Neuron (in vitro differentiated cells): Measurements from ENCODE around the gene RBM41.
A peak's percentile ranks its signal among the peaks of the same experiment; 100 is the strongest.
"Not testable (repeated sequence)": the region's sequence is repeated elsewhere in the genome, so short reads cannot be mapped to it uniquely, and the experiment has no call there.

Experiments
- H2AFZ ChIP-seq: one replicate; pipeline ENCODE4 v1.6.1; 2013; ENCODE audit warnings: low read depth, mild to moderate bottlenecking, inconsistent platforms, low read length, moderate library complexity
- H3K27me3 ChIP-seq: one replicate; pipeline ENCODE4 v1.6.1; 2013; ENCODE audit warnings: low read length; ENCODE audit not compliant: insufficient read depth
- H3K36me3 ChIP-seq: one replicate; pipeline ENCODE4 v1.6.1; 2013; ENCODE audit warnings: low read length; ENCODE audit not compliant: insufficient read depth
- H3K4me1 ChIP-seq: one replicate; pipeline ENCODE4 v1.6.1; 2013; ENCODE audit warnings: low read length; ENCODE audit not compliant: insufficient read depth
- H3K4me3 ChIP-seq: 2 replicates; pipeline ENCODE4 v1.5.1; 2013; ENCODE audit warnings: mild to moderate bottlenecking, low read length, moderate library complexity
- H3K9me3 ChIP-seq: one replicate; pipeline ENCODE4 v1.6.1; 2013; ENCODE audit warnings: low read length

Gene RBM41

GRCh38 chrX:107118322-107119147, at the start of gene RBM41:
Gene RBM41 (minus strand): TSS chrX:107118822. CDS start chrX:107118773, 49 bp downstream.
- H2AFZ ChIP-seq = peak within 1 kb of the TSS; percentile 50
- peak within 1 kb of the TSS; percentile 58 for H3K4me3 ChIP-seq
- H3K9me3 ChIP-seq = no peaks in the 10 kb centered on the region
- peaks cover 26% of the 10 kb centered on the region for H3K36me3 ChIP-seq
- H3K27me3 ChIP-seq = peaks cover 2% of the 10 kb centered on the region
- H3K4me1 ChIP-seq = no peaks in the 10 kb centered on the region

GRCh38 chrX:107168257-107168656, 49.6 kb upstream of the RBM41 start:
- Histone ChIP-seq H3K4me1 (no peaks in the 10 kb centered on the region), H3K27me3 (no peaks in the 10 kb centered on the region), H3K36me3 (no peaks in the 10 kb centered on the region), H3K9me3 (no peaks in the 10 kb centered on the region), H3K4me3 (no peak overlapping the region), H2AFZ (no peak overlapping the region)

- Histone ChIP-seq H3K4me1 (no peaks in the 10 kb centered on the region), H3K9me3 (no peaks in the 10 kb centered on the region), H3K36me3 (no peaks in the 10 kb centered on the region), H3K4me3 (no peak overlapping the region), H2AFZ (no peak overlapping the region), H3K27me3 (no peaks in the 10 kb centered on the region)
These were observed 48.7 kb upstream of the RBM41 start for GRCh38 chrX:107167163-107167921.

GRCh38 chrX:107157618-107158017, 39.0 kb upstream of the RBM41 start:
- H3K36me3 ChIP-seq, H3K27me3 ChIP-seq, H2AFZ ChIP-seq, H3K4me1 ChIP-seq, H3K4me3 ChIP-seq, H3K9me3 ChIP-seq: not testable (repeated sequence)

- H3K4me3 ChIP-seq, H3K9me3 ChIP-seq, H3K4me1 ChIP-seq, H3K27me3 ChIP-seq, H2AFZ ChIP-seq, H3K36me3 ChIP-seq: not testable (repeated sequence)
These were observed 37.2 kb upstream of the RBM41 start for GRCh38 chrX:107155621-107156430.

- Histone ChIP-seq H3K27me3 (no peaks in the 10 kb centered on the region), H3K36me3 (no peaks in the 10 kb centered on the region), H3K9me3 (no peaks in the 10 kb centered on the region), H3K4me1 (no peaks in the 10 kb centered on the region), H3K4me3 (no peak overlapping the region), H2AFZ (no peak overlapping the region)
These were observed 36.4 kb upstream of the RBM41 start for GRCh38 chrX:107154787-107155620.

GRCh38 chrX:107153005-107153404, 34.4 kb upstream of the RBM41 start:
- no peaks in the 10 kb centered on the region for H3K4me1 ChIP-seq
- no peaks in the 10 kb centered on the region for H3K9me3 ChIP-seq
- no peaks in the 10 kb centered on the region for H3K27me3 ChIP-seq
- H3K36me3 ChIP-seq = no peaks in the 10 kb centered on the region
- H3K4me3 ChIP-seq = no peak overlapping the region
- no peak overlapping the region for H2AFZ ChIP-seq

- Histone ChIP-seq H3K36me3 (no peaks in the 10 kb centered on the region), H3K4me1 (no peaks in the 10 kb centered on the region), H3K9me3 (no peaks in the 10 kb centered on the region), H3K4me3 (no peak overlapping the region), H3K27me3 (no peaks in the 10 kb centered on the region), H2AFZ (no peak overlapping the region)
These were observed 28.0 kb upstream of the RBM41 start for GRCh38 chrX:107146670-107147069.

- H3K4me3 ChIP-seq = no peak overlapping the region
- no peaks in the 10 kb centered on the region for H3K4me1 ChIP-seq
- no peaks in the 10 kb centered on the region for H3K36me3 ChIP-seq
- no peaks in the 10 kb centered on the region for H3K9me3 ChIP-seq
- H2AFZ ChIP-seq = no peak overlapping the region
- H3K27me3 ChIP-seq = no peaks in the 10 kb centered on the region
These were observed 17.3 kb upstream of the RBM41 start for GRCh38 chrX:107135965-107136307.

- Histone ChIP-seq H3K4me3 (no peak overlapping the region), H3K9me3 (no peaks in the 10 kb centered on the region)
These were observed 16.7 kb upstream of the RBM41 start for GRCh38 chrX:107135049-107135964.

GRCh38 chrX:107123750-107124149, 5.1 kb upstream of the RBM41 start:
- H3K4me1 ChIP-seq = no peaks in the 10 kb centered on the region
- H3K36me3 ChIP-seq = no peaks in the 10 kb centered on the region
- no peak overlapping the region for H3K4me3 ChIP-seq
- no peaks in the 10 kb centered on the region for H3K9me3 ChIP-seq
- H2AFZ ChIP-seq = no peak overlapping the region
- H3K27me3 ChIP-seq = no peaks in the 10 kb centered on the region

More at GRCh38 chrX:107135049-107135964, 16.7 kb upstream of the RBM41 start:
- Histone ChIP-seq H2AFZ (no peak overlapping the region), H3K4me1 (no peaks in the 10 kb centered on the region), H3K36me3 (no peaks in the 10 kb centered on the region), H3K27me3 (no peaks in the 10 kb centered on the region)

GRCh38 chrX:107119283-107119682, 661 bp upstream of the RBM41 start:
- Histone ChIP-seq H3K36me3 (peaks cover 20% of the 10 kb centered on the region), H3K4me3 (peak overlapping the region; percentile 58), H3K4me1 (no peaks in the 10 kb centered on the region), H3K27me3 (peaks cover 2% of the 10 kb centered on the region), H2AFZ (peak overlapping the region; percentile 50), H3K9me3 (no peaks in the 10 kb centered on the region)
